ENCODE data around the gene HOXC9. TPM values are rescaled to one million over a fixed set of nuclear protein-coding genes. Genes with fewer than 3 reads are reported as not detected.

HOXC9 gene
- total and polyA plus RNA-seq, 2 of the 4 experiments (the other 2 are of a cell fraction), result 0.26 TPM; not detected in 1

GRCh38 chr12:53967421-53967925 is 32.5 kb upstream of the HOXC9 start:
- in situ Hi-C loops (cut with MboI; ENCODE audit: low sequenced_read_pairs), result no loop called here
- H4K5ac ChIP-seq (ENCODE audit: low read depth, low read length), result no peak overlapping the region
- WGBS, 2 experiments (ENCODE audit: extremely low coverage in 2 of 2, insufficient read length in 1 of 2), result 0% methylated on average over 1 of the region's 5 CpGs; no CpG with 5 or more reads in 1 of the 2 experiments
- intact Hi-C loops (cut with micrococcal nuclease), result no loop called here
- no peaks in the 10 kb centered on the region for H3K36me3 ChIP-seq (ENCODE audit: control insufficient read depth, insufficient read depth, low read length)
- H4K8ac ChIP-seq (ENCODE audit: low read depth in 2 of 2, low read length in 2 of 2), result no peak overlapping the region
- H3K9me1 ChIP-seq (ENCODE audit: insufficient read depth, low read length), result no peaks in the 10 kb centered on the region
- no peak overlapping the region for H3K23ac ChIP-seq (ENCODE audit: low read depth, low read length)
- ATAC-seq (ENCODE audit: low read depth) (no peak), DNase-seq (no peak)
- no peak overlapping the region for H3K14ac ChIP-seq (replicated peaks; ENCODE audit: low read depth, low read length)
- H3K27ac ChIP-seq (ENCODE audit: insufficient read depth, low read length), result no peak overlapping the region
- peaks cover 97% of the 10 kb centered on the region for H3K27me3 ChIP-seq (ENCODE audit: control insufficient read depth, insufficient read depth, low read length)
- no peak overlapping the region for H3K4me2 ChIP-seq (ENCODE audit: low read depth, low read length)
- no peak overlapping the region for H2BK120ac ChIP-seq (ENCODE audit: low read depth, low read length)
- no peak overlapping the region for H3K4ac ChIP-seq (ENCODE audit: low read depth, low read length)
- dilution Hi-C loops (cut with HindIII; ENCODE audit: low sequenced_read_pairs, unreplicated experiment), result no loop called here
- H2AFZ ChIP-seq (replicated peaks; ENCODE audit: low read length, poor library complexity), result no peak overlapping the region
- no peak overlapping the region for H3K9ac ChIP-seq (ENCODE audit: low read depth, low read length)
- H4K20me1 ChIP-seq (ENCODE audit: insufficient read depth, low read length), result no peaks in the 10 kb centered on the region
- no peak overlapping the region for H2BK20ac ChIP-seq (ENCODE audit: low read depth, low read length)
- H3K4me3 ChIP-seq (ENCODE audit: insufficient read depth, low read depth, low read length), result no peak overlapping the region
- no peak overlapping the region for H2BK5ac ChIP-seq (ENCODE audit: low read depth, low read length, poor library complexity, severe bottlenecking)
- CTCF ChIA-PET, result no interaction called here
- H2AK5ac ChIP-seq (ENCODE audit: low read depth, low read length), result no peak overlapping the region
- no peak overlapping the region for H4K91ac ChIP-seq (ENCODE audit: insufficient read depth, low read depth, low read length)
- no peak overlapping the region for H3K18ac ChIP-seq (ENCODE audit: low read depth, low read length)
- no TSS peak for BruUV-seq (replicated peaks)
- no peak overlapping the region for H2AK9ac ChIP-seq (replicated peaks; ENCODE audit: low read depth, low read length, poor library complexity)
- H3K9me3 ChIP-seq (ENCODE audit: control insufficient read depth, insufficient read depth, low read length), result peaks cover 2% of the 10 kb centered on the region
- H3K79me1 ChIP-seq (ENCODE audit: low read depth in 1 of 2, low read length in 2 of 2), result no peaks in the 10 kb centered on the region
- H2BK15ac ChIP-seq (ENCODE audit: low read depth, low read length), result no peak overlapping the region
- H3K4me1 ChIP-seq (ENCODE audit: control insufficient read depth, insufficient read depth, low read length), result no peaks in the 10 kb centered on the region
- TF ChIP-seq MAZ (IDR thresholded peaks at IDR 0.05; ENCODE audit: borderline replicate concordance, low read depth, low read length) (no peak), CEBPB (IDR thresholded peaks at IDR 0.05; ENCODE audit: low read depth, low read length) (no peak), RAD21 (IDR thresholded peaks at IDR 0.05; ENCODE audit: low read length) (no peak), CHD1 (IDR thresholded peaks at IDR 0.05; ENCODE audit: low read depth, low read length) (no peak), MAFK (IDR thresholded peaks at IDR 0.05; ENCODE audit: low read depth, low read length) (no peak), CTCF (conservative IDR thresholded peaks at IDR 0.05; ENCODE audit: low read depth, low read length) (no peak), SMC3 (IDR thresholded peaks at IDR 0.05; ENCODE audit: low read depth, low read length) (no peak), USF2 (IDR thresholded peaks at IDR 0.05; ENCODE audit: low read depth, low read length) (no peak), MXI1 (IDR thresholded peaks at IDR 0.05; ENCODE audit: borderline replicate concordance, low read depth, low read length) (no peak), BHLHE40 (IDR thresholded peaks at IDR 0.05; ENCODE audit: low read depth, low read length) (no peak), POLR2A (IDR thresholded peaks at IDR 0.05; ENCODE audit: low read depth, low read length) (no peak), NFE2L2 (IDR thresholded peaks at IDR 0.05; ENCODE audit: low read depth, low read length) (no peak), RCOR1 (IDR thresholded peaks at IDR 0.05; ENCODE audit: insufficient replicate concordance, low read length) (no peak), RFX5 (IDR thresholded peaks at IDR 0.05; ENCODE audit: low read depth, low read length) (no peak), FOS (IDR thresholded peaks at IDR 0.05; ENCODE audit: low read depth, low read length) (no peak), ELK1 (IDR thresholded peaks at IDR 0.05; ENCODE audit: borderline replicate concordance, low read depth, low read length) (no peak)
- H3K56ac ChIP-seq (ENCODE audit: extremely low read depth, insufficient read depth, low read length), result no peak overlapping the region
- POLR2A ChIA-PET (ENCODE audit: unreplicated experiment), result no interaction called here
